Measurements from ENCODE around the gene CD68.
"Not testable (repeated sequence)": the region's sequence is repeated elsewhere in the genome, so short reads cannot be mapped to it uniquely, and the experiment has no call there.

Gene CD68

DNA sequence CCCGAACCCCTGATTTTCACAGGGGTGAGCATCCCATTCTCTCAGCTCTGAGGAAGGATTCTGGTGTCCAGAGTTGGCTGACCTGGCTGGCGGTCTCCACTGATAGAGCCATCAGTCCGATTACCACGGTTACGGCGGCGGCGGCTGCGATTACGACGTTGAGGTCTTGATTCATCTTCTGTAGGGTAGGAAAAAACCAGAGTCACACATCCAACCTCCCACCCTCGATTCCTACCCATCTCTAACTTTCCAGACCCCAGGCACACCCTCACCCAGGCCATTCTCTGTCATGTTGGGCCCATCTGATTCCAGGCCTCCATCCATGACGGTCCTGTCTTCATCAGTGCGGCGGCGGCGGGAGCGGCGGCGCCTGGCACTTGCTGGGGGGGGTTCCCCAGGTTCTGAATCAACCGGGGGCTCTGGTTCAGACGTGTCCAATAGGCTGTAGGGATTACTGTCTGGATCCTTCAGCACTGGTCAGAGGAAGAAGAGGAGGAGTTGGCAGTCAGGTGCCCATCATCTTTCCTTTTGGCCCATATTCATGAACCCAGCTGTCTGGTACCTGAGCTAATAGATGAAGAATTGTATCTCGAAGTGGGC lies 13.1 kb downstream of the CD68 start:
- H3K9me3 ChIP-seq (ENCODE audit: severe bottlenecking), result no peaks in the 10 kb centered on the region
- H3K4me3 ChIP-seq (ENCODE audit: low read depth, low read length), result no peak overlapping the region
- TF ChIP-seq, protein P1, sequence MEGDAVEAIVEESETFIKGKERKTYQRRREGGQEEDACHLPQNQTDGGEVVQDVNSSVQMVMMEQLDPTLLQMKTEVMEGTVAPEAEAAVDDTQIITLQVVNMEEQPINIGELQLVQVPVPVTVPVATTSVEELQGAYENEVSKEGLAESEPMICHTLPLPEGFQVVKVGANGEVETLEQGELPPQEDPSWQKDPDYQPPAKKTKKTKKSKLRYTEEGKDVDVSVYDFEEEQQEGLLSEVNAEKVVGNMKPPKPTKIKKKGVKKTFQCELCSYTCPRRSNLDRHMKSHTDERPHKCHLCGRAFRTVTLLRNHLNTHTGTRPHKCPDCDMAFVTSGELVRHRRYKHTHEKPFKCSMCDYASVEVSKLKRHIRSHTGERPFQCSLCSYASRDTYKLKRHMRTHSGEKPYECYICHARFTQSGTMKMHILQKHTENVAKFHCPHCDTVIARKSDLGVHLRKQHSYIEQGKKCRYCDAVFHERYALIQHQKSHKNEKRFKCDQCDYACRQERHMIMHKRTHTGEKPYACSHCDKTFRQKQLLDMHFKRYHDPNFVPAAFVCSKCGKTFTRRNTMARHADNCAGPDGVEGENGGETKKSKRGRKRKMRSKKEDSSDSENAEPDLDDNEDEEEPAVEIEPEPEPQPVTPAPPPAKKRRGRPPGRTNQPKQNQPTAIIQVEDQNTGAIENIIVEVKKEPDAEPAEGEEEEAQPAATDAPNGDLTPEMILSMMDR (IDR thresholded peaks at IDR 0.05; ENCODE audit: low read depth, low read length), result no peak
- peaks cover 74% of the 10 kb centered on the region for H3K36me3 ChIP-seq
- H3K27me3 ChIP-seq (ENCODE audit: insufficient read depth, low read depth, severe bottlenecking), result no peaks in the 10 kb centered on the region
- H3K27ac ChIP-seq, result no peak overlapping the region; the same call in 1 of the 2 replicates
- no peak for DNase-seq

DNA sequence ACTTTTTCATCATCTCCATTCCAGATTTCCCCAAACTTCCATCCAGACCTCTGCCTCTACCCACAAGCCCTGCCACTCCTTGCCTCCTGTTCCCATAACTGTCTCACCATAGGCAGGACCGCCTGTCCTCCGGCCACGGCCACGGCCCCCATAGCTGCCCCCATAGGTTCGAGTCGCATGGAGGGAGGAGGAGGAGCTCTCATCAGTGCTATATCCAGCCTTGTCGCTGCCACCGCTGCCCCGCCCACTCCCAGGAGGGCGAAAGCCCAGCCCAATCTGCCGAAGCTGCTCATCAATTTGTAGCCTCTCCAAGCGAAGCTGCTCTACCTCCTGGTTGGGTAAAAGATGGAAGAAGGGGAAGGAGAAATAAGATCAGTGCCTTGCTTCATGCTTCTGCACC lies 13.9 kb downstream of the CD68 start:
- no peak overlapping the region for H3K27ac ChIP-seq
- DNase-seq, result no peak
- no peaks in the 10 kb centered on the region for H3K27me3 ChIP-seq (ENCODE audit: insufficient read depth, low read depth, severe bottlenecking)
- H3K9me3 ChIP-seq (ENCODE audit: severe bottlenecking), result no peaks in the 10 kb centered on the region
- peaks cover 71% of the 10 kb centered on the region for H3K36me3 ChIP-seq
- TF ChIP-seq, protein P1 (IDR thresholded peaks at IDR 0.05; ENCODE audit: low read depth, low read length), result no peak
- no peak overlapping the region for H3K4me3 ChIP-seq (ENCODE audit: low read depth, low read length)

DNA sequence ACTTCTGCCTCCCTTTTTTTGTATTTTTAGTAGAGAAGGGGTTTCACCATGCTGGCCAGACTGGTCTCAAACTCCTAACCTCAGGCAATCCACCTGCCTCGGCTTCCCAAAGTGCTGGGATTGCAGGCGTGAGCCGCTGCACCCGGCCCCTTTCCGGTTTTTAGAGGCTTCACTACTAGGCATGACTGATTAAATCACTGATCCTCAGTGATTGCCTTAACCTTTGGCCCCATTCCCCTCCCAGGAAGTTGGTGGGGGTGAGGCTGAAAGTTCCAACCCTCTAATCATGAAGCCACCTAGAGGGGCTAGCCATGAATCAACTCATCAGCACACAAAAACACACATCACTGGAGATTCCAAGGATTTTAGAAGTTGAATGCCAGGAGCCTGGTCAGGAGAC lies 18.1 kb downstream of the CD68 start:
- H3K36me3 ChIP-seq, result peaks cover 91% of the 10 kb centered on the region
- H3K27me3 ChIP-seq (ENCODE audit: insufficient read depth, low read depth, severe bottlenecking); H3K4me3 ChIP-seq (ENCODE audit: low read depth, low read length); H3K27ac ChIP-seq; H3K9me3 ChIP-seq (ENCODE audit: severe bottlenecking); DNase-seq: not testable (repeated sequence)

GRCh38 chr17:7606280-7606679 lies 26.8 kb downstream of the CD68 start:
- TF ChIP-seq, protein P1 (IDR thresholded peaks at IDR 0.05; ENCODE audit: low read depth, low read length), result no peak
- Histone ChIP-seq H3K9me3 (ENCODE audit: severe bottlenecking) (no peaks in the 10 kb centered on the region), H3K4me3 (ENCODE audit: low read depth, low read length) (no peak overlapping the region), H3K27me3 (ENCODE audit: insufficient read depth, low read depth, severe bottlenecking) (no peaks in the 10 kb centered on the region), H3K27ac (no peak overlapping the region), H3K36me3 (peaks cover 64% of the 10 kb centered on the region)
- DNase-seq, result no peak

DNA sequence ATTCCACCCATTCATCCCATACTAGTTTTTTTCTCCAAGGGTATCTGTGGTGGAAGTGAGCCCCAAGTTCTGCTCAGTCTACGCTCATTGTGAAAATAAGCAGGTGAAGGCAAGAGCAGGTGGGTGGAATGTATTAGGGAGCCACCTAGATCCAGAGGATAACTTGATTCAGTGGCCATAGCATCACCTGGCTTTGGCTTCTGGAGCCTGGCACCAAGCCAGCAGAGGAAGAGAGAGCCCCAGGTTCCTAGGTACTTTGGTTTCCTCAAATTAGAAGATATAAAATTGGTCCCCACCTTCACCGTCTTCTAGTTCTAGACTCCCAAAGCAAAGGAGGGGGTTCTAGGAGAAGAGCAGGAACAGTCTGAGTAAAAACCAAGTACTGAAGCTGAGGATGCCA lies 31.2 kb downstream of the CD68 start:
- H3K4me3 ChIP-seq (ENCODE audit: low read depth, low read length), result no peak overlapping the region
- no peak overlapping the region for H3K27ac ChIP-seq
- no peak for DNase-seq
- H3K27me3 ChIP-seq (ENCODE audit: insufficient read depth, low read depth, severe bottlenecking), result no peaks in the 10 kb centered on the region
- TF ChIP-seq, protein P1 (IDR thresholded peaks at IDR 0.05; ENCODE audit: low read depth, low read length), result no peak
- peaks cover 38% of the 10 kb centered on the region for H3K36me3 ChIP-seq
- H3K9me3 ChIP-seq (ENCODE audit: severe bottlenecking), result no peaks in the 10 kb centered on the region

GRCh38 chr17:7611635-7612293 lies 32.3 kb downstream of the CD68 start:
- Histone ChIP-seq H3K36me3 (peaks cover 30% of the 10 kb centered on the region), H3K27ac (no peak overlapping the region), H3K9me3 (ENCODE audit: severe bottlenecking) (no peaks in the 10 kb centered on the region), H3K4me3 (ENCODE audit: low read depth, low read length) (no peak overlapping the region), H3K27me3 (ENCODE audit: insufficient read depth, low read depth, severe bottlenecking) (no peaks in the 10 kb centered on the region)
- TF ChIP-seq, protein P1 (IDR thresholded peaks at IDR 0.05; ENCODE audit: low read depth, low read length), result no peak
- DNase-seq, result no peak
